AG09309 (cell line): ENCODE data around the gene MGST2.

Experiments
- DNase-seq: peaks from one replicate; pipeline ENCODE4 v3.0.0-alpha.2; 2010; ENCODE audit warnings: low read depth
- H3K4me3 ChIP-seq: 2 replicates; pipeline ENCODE4 v1.5.1; 2011; ENCODE audit warnings: mild to moderate bottlenecking, low read depth, low read length, moderate library complexity; ENCODE audit not compliant: control insufficient read depth
- CTCF ChIP-seq: IDR thresholded peaks from 2 replicates; pipeline ENCODE4 v1.5.1; 2011; ENCODE audit warnings: mild to moderate bottlenecking, low read depth, low read length, inconsistent platforms; ENCODE audit not compliant: insufficient read depth, control insufficient read depth; ENCODE audit errors: missing control alignments

The MGST2 gene

DNA sequence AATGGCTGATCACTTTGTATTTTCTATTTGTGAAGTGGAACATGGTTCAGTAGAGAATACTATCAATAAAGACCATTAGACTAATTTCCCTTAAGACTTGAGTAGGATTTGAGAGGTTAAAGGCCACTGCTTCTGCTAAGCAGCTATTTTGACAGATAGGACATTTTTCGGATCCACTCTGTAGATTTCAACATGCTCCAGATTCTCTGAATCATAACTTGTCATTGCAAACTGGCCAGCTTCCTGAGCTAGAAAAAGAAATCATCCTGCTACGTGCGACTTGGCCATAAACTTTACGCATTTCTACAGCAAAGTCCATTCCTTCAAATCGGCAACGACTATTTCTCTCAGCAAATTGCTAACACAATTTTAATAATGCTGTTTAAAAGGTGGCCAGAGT, 55.2 kb downstream of the MGST2 start:
- DNase-seq: no peak
- TF ChIP-seq CTCF: no peak
- no peak overlapping the region for H3K4me3 ChIP-seq

- DNase-seq: no peak
- TF ChIP-seq CTCF: no peak
- no peak overlapping the region for H3K4me3 ChIP-seq
These were observed 56.2 kb downstream of the MGST2 start for GRCh38 chr4:139721789-139722188.

DNA sequence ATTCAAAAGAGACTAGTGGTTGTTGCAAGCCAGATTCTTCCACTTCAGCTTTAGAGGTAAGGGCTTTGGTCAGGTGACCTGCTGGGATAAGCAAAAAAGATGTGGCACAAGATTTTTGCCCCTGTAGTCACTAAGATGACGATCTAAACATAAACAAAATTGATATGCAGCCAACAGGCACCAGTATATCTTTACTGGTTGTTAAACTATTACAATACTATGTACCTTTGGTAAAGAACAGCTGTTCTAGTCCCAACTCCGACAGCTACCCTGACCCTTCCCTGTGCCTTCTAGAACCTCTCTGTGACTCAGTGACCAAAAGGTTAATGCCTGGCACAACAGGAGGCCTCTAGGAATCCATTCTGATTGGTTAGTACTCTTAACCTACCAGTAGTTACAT, 59.6 kb downstream of the MGST2 start:
- DNase-seq: no peak
- TF ChIP-seq CTCF: no peak
- no peak overlapping the region for H3K4me3 ChIP-seq

DNA sequence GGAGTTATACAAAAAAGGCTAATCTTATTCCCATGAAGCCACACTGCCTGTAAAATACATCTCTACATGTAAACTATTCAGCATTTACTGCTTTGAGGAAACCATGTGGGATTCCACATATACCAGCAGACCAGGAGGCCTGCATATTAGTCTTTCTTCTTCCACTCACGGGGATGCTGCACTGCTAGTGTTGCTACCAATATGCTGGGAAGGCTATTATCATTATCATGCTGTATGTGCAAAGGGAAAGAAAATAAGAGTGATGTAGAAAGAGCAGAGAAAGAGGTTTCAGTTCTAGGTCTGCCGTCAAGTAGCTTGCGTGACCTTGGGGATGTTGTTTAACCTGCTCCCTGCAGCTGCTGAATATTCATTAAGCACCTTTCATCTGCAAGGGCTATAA, 61.0 kb downstream of the MGST2 start:
- no peak overlapping the region for H3K4me3 ChIP-seq
- no peak for DNase-seq
- no peak for TF ChIP-seq CTCF

DNA sequence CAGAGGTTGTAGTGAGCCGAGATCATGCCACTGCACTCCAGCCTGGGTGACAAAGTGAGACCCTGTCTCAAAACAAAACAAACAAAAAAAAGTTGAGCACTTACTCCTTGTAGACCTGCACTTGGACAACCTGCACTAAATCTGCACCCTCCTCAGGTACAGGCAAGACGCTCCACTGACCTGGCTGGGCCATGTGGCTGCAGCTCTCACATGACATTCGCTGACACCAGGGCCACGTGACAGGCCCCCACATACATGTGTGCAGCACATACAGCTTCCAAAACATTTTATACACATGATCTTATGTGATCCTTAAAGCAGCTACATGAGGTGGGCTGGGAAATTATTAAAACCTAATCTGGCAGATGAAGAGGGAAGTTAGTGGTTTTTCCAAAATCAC, 62.5 kb downstream of the MGST2 start:
- TF ChIP-seq CTCF: no peak
- DNase-seq: no peak

DNA sequence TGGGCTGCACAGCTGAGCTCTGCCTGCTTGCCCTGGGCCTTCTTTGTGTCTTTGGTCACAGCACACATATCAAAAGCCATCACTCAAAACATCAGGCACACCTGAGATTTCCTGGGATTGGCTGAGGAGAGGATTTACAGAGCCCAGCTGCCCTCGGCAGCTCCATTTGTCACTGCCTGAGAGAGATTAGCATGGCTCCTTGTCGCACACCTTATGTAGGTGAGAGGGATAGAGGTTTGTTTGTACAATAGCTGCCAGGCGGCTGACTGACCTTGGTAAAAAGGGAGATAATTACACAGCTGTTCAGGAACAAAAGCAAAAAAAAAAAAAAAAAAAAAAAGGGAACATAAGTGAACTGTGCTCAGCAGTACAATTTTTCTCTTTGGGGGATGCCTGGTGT, 63.2 kb downstream of the MGST2 start:
- no peak for TF ChIP-seq CTCF
- DNase-seq: no peak
- H3K4me3 ChIP-seq: no peak overlapping the region

More for the DNA sequence above, 62.5 kb downstream of the MGST2 start:
- no peak overlapping the region for H3K4me3 ChIP-seq

DNA sequence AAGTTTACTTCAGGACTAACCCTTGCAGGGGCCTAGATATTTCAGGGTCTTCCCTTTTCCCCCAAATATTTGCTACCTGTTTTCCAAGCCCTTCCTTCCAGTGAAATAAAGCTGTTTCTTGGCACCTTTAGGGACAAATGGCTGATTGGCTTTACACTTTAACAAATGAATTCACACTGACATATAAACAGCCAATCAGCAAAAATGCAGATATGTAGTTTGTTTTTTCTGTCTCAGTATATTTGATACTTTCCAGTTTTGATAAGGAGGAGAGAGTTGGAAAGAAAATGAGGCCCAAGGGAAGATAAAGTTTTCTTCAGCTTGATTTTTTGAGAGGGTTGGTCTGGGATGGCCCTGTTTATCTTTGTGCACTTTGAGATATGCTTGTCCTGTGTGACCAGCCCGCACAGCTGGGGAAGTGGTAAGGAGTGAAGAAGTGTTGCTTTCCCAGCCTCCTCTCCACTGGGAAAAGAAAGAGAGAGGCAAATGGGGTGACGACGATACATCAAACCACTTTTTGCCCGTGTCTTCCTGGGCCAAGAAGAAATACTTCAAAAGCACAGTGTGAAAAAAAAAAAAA, 67.5 kb downstream of the MGST2 start:
- no peak for DNase-seq
- no peak for TF ChIP-seq CTCF
- H3K4me3 ChIP-seq: no peak overlapping the region
